ENCODE data around the gene MT1B.
"Not testable (repeated sequence)": the region's sequence is repeated elsewhere in the genome, so short reads cannot be mapped to it uniquely, and the experiment has no call there.

Gene MT1B

DNA sequence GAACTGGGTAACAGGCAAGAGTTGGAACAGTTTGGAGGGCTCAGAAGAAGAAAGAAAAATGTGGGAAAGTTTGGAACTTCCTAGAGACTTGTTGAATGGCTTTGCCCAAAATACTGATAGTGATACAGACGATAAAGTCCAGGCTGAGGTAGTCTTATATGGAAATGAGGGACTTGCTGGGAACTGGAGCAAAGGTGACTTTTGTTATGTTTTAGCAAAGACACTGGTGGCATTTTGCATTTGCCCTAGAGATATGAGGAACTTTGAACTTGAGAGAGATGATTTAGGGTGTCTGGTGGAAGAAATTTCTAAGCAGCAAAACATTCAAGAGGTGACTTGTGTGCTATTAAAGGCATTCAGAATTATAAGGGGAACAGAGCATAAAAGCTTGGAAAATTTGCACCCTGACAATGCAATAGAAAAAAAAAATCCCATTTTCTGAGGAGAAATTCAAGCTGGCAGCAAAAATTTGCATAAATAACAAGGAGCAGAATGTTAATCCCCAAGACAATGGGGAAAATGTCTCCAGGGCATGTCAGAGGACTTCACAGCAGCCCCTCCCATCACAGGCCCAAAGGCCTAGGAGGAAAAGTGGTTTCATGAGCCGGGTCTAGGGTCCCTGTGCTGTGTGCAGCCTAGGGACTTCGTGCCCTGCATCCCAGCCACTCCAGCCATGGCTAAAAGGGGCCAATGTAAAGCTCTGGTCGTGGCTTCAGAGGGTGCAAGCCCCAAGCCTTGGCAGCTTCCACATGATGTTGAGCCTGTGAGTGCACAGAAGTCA, 29.8 kb upstream of the MT1B start:
- not testable (repeated sequence) for DNase-seq

DNA sequence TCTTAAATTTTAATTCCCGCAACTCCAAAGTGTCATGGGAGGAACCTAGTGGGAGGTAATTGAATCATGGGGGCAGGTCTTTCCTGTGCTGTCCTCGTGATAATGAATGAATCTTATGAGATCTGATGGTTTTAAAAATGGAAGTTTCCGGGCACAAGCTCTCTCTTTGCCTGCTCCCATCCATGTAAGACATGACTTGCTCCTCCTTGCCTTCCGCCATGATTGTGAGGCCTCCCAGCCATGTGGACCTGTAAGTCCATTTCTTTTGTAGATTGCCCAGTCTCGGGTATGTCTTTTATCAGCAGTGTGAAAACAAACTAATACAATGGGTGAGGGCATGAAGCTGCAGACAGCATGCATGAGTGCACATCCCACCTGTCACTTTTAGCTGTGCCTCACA, 28.5 kb upstream of the MT1B start:
- not testable (repeated sequence) for DNase-seq

DNA sequence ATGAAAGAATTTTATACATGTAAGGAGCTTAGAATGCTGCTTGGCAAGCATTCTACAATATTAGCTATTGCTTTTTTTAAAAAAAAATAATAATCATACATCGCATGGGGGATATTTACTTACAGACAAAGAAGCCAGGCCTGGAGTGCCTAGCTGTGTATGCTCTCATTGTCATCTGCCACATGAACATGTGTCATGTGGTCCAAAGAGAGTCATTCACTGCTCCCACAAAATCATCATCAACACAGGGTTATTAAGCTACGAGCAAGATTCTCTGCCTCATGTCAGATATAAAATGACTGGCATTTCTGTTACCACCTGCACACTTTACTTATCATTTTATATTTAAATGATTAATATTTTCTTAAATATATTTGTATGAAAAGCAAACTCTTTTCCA, 28.0 kb upstream of the MT1B start:
- DNase-seq, result no peak

DNA sequence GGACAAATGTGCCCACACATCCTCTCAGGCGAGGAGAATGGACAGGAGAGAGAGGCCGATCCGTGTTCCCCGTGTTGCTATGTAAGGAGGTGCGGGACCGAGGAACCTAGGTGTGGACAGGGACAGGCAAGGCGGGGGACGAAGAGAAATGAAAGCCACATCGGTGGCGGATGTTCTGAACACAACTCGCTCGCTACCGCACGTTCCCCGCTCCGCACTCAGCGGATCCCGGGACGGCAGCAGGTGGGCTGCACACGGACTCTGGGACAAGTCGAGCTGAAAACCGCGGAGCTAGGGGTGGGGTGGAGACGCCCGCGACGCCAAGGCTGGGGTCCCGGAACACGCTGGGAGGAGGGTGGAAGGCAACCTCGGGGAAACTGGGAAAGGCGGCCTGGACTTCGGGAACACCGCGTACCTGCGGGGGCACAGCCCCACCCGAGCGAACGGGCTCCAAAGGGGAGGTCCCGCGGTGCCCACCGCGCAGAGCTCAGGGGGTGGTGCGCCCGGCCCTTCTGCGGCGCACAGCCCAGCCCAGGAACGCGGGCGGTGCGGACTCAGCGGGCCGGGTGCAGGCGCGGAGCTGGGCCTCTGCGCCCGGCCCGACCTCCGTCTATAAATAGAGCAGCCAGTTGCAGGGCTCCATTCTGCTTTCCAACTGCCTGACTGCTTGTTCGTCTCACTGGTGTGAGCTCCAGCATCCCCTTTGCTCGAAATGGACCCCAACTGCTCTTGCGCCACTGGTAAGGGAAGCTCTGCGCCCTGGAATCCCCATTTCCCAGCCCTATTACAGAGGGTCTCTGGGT, 26.3 kb upstream of the MT1B start, which contains the start of gene MT1E:
TSS of gene MT1E (plus strand) at position 642 of the 803 bp plus-strand sequence. CDS start at position 713, 71 bp downstream.
- DNase-seq, result peak; percentile 34

DNA sequence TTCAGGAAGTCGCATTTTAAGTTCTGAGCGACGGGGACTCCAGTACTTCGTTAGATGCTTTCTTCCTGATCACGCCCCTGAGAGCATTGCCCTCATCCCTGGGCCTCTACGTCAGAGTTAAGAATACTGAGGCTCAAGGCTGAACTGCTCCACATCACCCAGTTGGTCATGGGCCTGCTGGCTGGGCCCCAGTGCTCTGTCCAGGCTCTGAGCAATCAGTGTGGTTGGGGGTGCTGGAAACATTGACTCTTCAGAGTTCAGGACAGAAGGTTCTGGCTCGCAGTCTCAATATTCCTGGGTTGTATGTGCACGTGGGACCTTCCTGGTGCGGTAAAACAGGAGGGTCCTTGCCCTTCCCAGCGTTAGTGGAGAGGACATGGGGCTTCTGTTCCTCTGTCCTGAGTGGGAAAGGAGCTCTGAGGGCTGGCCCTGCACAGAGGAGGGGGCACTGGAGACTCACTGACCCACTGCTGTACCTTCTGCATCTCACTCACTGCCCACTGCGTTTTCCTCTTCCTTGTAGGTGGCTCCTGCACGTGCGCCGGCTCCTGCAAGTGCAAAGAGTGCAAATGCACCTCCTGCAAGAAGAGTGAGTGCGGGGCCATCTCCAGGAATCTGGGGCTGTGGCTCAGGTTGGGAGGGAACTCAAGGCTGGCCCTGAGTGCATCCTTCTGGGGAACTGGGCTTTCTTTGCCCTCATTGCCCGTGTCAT, 25.6 kb upstream of the MT1B start:
- DNase-seq, result peak; percentile 34

DNA sequence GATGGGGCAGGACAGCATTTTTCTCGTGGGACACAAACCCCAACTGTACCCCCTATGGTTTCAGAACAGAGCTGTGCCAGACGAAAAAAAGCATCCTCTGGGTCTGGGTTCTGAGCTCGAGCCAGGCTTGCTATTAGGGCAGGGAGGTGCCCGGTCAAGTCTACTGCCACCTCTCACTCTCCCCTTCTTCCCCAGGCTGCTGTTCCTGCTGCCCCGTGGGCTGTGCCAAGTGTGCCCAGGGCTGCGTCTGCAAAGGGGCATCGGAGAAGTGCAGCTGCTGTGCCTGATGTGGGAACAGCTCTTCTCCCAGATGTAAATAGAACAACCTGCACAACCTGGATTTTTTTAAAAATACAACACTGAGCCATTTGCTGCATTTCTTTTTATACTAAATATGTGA, 25.0 kb upstream of the MT1B start:
- DNase-seq, result no peak

DNA sequence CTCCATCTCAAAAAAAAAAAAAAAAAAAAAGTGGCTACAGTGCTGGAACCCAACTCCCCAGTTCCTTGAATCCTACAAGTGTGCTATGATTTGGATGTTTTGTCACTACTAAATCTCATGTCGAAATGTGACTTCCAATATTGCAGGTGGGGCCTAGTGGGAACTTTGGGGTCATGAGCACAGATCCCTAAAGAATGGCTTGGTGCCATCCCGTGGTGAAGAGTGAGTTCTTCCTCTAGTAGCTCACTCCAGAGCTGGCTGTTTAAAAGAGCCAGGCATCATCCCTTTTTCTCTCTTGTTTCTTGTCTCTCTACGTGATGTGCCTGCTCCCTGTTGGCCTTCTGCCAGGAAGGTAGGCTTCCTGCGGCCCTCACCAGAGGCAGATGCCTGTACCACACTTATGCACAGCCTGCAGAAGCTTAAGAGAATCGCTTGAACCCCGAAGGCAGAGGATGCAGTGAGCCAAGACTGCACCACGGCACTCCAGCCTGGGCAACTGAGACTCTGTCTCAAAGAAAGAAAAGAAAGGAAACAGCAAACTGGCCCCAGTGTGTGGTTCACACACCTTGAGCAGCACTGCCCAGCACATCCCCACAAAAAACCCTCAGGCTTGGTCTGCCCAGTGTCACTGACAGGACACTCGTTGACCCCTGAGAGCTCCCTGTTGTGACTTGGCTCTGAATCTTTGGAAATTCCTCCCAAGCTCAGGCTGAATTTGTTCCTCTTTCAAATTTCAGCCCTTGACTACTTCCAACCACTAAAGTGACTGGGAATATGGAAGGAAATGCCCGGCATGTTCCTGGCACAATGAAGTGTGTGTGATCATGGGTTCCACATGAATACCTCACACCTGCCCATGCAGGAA, 23.0 kb upstream of the MT1B start:
- DNase-seq, result no peak

DNA sequence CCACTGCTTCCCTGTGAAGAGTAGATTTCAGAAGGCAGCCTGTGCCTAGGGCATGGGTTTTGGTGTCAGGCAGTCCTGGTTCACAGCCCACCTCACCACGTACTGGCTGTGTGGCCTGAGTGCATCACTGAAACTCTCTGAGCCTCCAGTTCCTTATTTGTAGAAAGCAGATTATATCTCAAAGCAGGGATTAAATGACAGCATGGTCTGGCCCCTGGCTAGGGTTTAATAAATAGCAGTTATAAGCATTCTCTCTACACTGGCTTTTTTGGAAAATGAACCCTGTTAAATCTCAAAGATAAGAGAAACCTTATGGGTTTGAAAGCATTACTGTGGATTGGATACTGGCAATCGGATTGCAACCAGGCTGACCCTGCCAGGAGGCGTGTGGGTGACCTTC, 22.2 kb upstream of the MT1B start:
- DNase-seq, result no peak

DNA sequence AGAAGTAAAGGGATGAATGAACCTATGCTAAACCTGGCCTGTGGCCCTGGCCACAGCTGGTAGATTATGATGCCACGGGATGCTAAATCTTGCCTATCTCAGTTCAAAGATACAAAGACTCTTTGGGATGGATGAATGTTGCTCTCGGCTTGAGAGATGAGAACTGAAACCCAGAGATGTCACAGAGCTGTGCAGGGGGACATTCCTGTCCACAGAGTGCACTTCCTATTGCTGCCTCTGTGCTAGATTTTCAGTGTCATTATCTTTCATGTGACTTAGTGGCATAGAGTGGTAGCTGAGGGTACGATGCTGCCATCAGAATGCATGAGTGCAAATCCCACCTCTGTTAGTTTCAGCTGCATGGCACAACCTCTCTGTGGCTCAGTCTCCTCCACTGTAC, 21.6 kb upstream of the MT1B start:
- DNase-seq, result no peak

DNA sequence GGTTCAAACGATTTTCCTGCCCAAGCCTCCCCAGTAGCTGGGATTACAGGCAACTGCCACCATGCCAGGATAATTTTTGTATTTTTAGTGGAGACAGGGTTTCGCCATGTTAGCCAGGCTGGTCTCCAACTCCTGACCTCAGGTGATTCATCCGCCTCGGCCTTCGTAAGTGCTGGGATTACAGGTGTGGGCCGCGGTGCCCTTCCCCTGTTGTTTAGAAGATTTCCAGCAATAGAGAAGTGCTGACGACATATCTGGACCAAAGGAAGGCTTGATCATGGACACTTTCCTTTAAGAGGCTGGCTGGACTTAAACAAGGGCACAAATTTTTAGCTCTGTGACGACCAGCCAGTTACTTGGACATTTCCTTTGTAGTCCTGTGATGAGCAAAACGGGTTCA, 20.5 kb upstream of the MT1B start:
- no peak for DNase-seq

DNA sequence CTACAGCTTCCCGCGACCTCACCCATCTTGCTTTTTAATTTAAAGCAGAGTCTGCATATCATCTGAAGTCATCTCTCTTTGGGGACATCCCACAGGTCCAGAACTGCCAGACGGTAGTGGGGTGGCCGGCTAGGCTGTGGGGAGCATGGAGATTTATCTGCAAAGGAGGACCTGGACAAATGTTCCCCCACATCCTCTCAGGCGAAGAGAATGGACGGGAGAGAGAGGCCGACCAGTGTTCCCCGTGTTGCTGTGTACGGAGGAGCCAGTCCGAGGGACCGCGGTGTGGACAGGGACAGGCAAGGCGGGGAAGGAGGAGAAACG, 19.9 kb upstream of the MT1B start:
- no peak for DNase-seq

DNA sequence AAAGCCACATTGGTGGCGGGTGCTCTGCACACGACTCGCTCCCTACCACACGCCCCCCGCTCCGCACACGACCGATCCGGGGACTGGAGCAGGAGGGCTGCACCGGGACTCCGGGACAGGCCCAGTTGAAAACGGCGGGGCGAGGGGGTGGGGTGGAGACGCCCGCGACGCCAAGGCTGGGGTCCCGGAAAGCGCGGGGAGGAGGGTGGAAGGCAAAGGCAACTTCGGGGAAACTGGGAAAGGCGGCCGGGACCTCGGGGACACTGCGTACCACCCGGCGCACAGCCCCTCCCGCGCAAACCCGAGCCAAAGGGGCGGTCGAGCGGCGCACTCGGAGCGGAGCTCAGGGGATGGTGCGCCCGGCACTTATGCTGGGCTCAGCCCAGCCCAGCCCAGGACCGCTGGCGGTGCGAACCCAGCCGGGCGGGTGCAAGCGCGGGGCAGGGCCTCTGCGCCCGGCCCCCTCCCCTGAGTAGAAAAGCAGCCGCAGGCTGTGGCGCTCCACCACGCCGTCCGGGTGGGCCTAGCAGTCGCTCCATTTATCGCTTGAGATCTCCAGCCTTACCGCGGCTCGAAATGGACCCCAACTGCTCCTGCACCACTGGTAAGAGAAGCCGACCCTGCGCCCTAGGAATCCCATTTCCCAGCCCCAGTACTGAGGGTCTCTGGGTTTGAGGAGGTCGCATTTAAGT, 19.4 kb upstream of the MT1B start, which contains the start of gene MT1M:
TSS of gene MT1M (plus strand) at position 504 of the 692 bp plus-strand sequence. CDS start at position 577, 73 bp downstream.
- DNase-seq, result no peak

DNA sequence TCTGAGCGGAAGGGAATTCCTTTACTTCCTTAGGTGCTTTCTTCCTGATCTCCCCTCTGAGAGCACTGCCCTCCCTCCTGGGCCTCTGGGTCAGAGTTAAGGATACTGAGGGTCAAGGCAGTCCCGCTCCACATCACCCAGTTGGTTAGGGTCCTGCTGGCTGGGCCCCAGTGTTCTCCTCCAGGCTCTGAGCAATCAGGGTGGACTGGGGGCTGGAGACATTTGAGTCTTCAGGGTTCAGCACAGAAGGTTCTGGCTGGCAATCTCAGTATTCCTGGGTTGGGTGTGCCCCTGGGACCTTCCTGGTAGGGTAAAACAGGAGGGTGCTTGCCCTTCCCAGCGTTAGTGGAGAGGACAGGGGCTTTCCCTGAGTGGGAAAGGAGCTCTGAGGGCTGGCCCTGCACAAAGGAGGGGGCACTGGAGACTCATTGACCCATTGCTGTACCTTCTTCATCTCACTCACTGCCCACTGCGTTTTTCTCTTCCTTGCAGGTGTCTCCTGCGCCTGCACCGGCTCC, 18.8 kb upstream of the MT1B start:
- DNase-seq, result no peak

DNA sequence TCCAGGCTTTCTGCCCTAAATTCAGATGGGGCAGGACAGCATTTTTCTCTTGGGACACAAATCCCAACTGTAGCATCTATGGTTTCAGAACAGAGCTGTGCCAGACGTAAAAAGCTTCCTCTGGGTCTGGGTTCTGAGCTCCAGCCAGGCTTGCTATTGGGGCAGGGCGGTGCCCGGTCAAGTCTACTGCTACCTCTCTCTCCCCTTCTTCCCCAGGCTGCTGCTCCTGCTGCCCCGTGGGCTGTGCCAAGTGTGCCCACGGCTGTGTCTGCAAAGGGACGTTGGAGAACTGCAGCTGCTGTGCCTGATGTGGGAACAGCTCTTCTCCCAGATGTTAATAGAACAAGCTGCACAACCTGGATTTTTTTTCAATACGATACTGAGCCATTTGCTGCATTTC, 18.2 kb upstream of the MT1B start:
- DNase-seq, result no peak

DNA sequence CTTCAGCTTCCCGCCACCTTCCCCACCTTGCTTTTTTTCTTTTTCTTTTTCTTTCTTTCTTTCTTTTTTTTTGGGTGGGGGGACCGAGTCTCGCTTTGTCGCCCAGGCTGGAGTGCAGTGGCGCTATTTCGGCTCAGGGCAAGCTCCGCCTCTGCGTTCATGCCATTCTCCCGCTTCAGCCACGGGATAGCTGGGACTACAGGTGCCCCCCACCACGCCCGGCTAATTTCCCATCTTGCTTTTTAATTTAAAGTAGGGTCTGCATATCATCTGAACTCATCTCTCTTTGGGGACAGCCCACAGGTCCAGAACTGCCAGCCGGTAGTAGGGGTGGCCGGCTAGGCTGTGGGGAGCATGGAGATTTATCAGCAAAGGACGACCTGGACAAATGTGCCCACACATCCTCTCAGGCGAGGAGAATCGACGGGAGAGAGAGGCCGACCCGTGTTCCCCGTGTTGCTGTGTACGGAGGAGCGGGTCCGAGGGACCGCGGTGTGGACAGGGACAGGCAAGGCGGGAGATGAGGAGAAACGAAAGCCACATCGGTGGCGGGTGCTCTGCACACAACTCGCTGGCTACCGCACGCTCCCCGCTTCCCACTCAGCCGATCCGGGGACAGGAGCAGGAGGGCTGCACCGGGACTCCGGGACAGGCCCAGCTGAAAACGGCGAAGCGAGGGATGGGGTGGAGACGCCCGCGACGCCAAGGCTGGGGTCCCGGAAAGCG, 16.8 kb upstream of the MT1B start:
- DNase-seq, result no peak

DNA sequence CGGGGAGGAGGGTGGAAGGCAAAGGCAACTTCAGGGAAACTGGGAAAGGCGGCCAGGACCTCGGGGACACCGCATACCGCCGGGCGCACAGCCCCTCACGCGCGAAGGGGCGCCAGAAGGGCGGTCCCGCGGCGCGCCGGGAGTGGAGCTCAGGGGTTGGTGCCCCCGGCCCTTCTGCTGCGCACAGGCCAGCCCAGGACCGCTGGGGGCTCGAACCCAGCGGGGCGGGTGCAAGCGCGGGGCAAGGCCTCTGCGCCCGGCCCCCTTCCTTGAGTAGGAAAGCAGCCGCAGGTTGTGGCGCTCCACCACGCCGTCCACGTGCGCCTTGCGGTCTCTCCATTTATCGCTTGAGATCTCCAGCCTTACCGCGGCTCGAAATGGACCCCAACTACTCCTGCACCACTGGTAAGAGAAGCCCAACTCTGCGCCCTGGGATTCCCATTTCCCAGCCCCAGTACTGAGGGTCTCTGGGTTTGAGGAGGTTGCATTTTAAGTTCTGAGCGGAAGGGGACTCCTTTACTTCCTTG, 16.2 kb upstream of the MT1B start:
- DNase-seq, result no peak

DNA sequence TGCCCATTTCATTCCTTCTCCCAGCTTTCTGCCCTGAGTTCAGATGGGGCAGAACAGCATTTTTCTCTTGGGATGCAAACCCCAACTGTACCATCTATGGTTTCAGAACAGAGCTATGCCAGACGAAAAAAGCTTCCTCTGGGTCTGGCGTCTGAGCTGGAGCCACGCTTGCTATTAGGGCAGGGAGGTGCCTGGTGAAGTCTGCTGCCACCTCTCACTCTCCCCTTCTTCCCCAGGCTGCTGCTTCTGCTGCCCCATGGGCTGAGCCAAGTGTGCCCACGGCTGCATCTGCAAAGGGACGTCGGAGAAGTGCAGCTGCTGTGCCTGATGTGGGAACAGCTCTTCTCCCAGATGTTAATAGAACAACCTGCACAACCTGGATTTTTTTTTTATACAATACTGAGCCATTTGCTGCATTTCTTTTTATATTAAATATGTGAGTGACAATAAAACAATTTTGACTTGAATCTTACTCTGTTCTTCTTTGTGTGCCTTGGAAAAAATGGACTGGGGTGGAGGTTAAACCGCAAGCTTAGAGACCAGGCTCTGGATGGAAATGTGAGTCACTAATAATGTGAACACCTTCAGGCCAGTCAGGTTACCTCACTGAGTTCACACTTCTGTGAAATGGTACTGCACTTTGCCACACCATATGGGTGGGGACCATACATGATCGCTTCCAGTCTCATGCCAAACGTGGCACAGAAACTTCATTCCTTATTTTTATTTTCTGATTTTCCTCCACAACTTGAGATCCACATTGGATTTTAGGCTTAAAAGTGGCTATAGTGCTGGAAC, 14.9 kb upstream of the MT1B start:
- no peak for DNase-seq

DNA sequence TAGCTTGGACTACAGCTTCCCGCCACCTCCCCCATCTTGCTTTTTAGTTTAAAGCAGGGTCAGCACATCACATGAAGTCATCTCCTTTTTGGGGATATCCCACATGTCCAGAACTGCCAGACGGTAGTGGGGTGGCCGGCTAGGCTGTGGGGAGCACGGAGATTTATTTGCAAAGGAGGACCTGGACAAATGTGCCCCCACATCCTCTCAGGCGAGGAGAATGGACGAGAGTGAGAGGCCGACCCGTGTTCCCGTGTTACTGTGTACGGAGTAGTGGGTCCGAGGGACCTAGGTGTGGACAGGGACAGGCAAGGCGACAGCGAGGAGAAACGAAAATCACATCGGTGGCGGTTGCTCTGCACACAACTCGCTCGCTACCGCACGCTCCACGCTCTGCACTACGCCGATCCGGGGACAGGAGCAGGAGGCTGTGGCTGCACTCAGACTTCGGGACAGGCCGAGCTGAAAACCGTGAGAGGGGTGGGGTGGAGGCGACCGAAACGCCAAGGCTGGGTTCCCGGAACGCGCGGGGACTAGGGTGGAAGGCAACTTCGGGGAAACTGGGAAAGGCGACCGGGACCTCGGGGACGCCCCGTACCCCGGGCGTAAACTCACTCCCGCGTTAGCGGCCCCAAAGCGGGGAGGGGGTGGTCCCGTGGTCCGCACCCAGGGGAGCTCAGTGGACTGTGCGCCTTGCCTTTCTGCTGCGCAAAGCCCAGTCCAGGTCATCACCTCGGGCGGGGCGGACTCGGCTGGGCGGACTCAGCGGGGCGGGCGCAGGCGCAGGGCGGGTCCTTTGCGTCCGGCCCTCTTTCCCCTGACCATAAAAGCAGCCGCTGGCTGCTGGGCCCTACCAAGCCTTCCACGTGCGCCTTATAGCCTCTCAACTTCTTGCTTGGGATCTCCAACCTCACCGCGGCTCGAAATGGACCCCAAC, 13.6 kb upstream of the MT1B start, which contains the start of gene MT1A:
TSS of gene MT1A (plus strand) at position 853 of the 937 bp plus-strand sequence. CDS start at position 926, 73 bp downstream.
- peak; percentile 11 for DNase-seq

DNA sequence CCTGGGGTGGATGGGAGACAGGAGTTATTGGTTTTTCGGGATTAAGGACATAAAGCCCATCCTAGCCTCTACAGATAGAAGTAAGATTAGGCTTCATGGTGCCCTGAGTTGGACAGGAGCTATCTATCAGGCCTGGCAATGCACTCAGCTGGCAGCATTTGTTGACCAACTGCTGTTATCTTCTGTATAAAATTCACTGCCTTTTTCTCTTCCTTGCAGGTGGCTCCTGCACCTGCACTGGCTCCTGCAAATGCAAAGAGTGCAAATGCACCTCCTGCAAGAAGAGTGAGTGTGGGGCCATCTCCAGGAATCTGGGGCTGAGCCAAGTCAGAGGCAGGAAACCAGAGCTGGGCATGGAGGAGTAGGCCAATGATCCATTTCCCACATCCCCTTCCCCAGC, 12.6 kb upstream of the MT1B start:
- no peak for DNase-seq
